Duodenal mucosa (tissue), 2 donors: Measurements from ENCODE around the gene HOXB3.

Source experiments
- H3K27ac ChIP-seq: one replicate; pipeline ENCODE4 v1.7.0; 2013; ENCODE audit warnings: low read depth, low read length
- H3K27me3 ChIP-seq, 2 donors: one replicate each; pipeline ENCODE4 v1.7.0; 2013; ENCODE audit warnings: low read length in 2 of 2, control low read depth in 1 of 2; ENCODE audit not compliant: insufficient read depth in 2 of 2, control insufficient read depth in 1 of 2
- H3K36me3 ChIP-seq, 2 donors: one replicate each; pipeline ENCODE4 v1.7.0; 2013; ENCODE audit warnings: low read length in 2 of 2, control low read depth in 1 of 2; ENCODE audit not compliant: insufficient read depth in 2 of 2, control insufficient read depth in 1 of 2
- H3K4me1 ChIP-seq, 2 donors: one replicate each; pipeline ENCODE4 v1.7.0; 2013; ENCODE audit warnings: low read length in 2 of 2, control low read depth in 1 of 2; ENCODE audit not compliant: insufficient read depth in 2 of 2, control insufficient read depth in 1 of 2
- H3K4me3 ChIP-seq, 2 donors: one replicate each; pipeline ENCODE4 v1.7.0; 2013; ENCODE audit warnings: low read length in 2 of 2, low read depth in 1 of 2
- H3K9ac ChIP-seq, 2 donors: one replicate each; pipeline ENCODE4 v1.7.0; 2013; ENCODE audit warnings: low read length in 2 of 2, low read depth in 1 of 2
- H3K9me3 ChIP-seq, 2 donors: one replicate each; pipeline ENCODE4 v1.7.0; 2013; ENCODE audit warnings: low read length in 2 of 2, control low read depth in 1 of 2; ENCODE audit not compliant: control insufficient read depth in 1 of 2

Gene HOXB3

GRCh38 chr17:48526608-48527546 lies 63.2 kb downstream of the HOXB3 start:
- Histone ChIP-seq H3K4me1 (peaks cover 0 to 5% of the 10 kb centered on the region in 2 donors), H3K36me3 (no peaks in the 10 kb centered on the region), H3K27me3 (peaks cover 14 to 47% of the 10 kb centered on the region in 2 donors), H3K9ac (no peak overlapping the region), H3K9me3 (no peaks in the 10 kb centered on the region), H3K4me3 (no peak overlapping the region), H3K27ac (no peak overlapping the region)

DNA sequence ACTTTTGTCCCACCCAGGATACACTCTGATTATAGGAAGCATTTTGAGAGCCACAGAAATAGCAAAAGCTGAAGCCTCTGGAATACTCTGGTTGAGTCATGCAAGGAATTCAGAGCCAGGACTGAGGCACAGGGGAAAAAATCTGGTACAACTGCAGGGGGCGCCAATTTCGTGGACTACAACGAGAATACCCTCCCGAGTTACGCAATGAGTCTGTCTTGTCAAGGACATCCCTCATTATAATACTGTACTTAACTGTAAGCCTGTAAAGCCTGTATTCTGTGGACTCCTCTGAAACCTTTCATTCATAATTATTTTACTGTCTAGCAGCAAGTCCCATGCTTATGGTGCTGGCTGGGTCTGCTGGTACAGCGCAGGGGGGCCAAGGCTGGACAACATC lies 67.0 kb downstream of the HOXB3 start:
- H3K4me3 ChIP-seq: no peak overlapping the region
- H3K9ac ChIP-seq: no peak overlapping the region
- H3K4me1 ChIP-seq: peaks cover 0 to 6% of the 10 kb centered on the region in 2 donors
- peaks cover 18 to 34% of the 10 kb centered on the region in 2 donors for H3K27me3 ChIP-seq
- H3K36me3 ChIP-seq: no peaks in the 10 kb centered on the region
- H3K9me3 ChIP-seq: no peaks in the 10 kb centered on the region
- no peak overlapping the region for H3K27ac ChIP-seq

DNA sequence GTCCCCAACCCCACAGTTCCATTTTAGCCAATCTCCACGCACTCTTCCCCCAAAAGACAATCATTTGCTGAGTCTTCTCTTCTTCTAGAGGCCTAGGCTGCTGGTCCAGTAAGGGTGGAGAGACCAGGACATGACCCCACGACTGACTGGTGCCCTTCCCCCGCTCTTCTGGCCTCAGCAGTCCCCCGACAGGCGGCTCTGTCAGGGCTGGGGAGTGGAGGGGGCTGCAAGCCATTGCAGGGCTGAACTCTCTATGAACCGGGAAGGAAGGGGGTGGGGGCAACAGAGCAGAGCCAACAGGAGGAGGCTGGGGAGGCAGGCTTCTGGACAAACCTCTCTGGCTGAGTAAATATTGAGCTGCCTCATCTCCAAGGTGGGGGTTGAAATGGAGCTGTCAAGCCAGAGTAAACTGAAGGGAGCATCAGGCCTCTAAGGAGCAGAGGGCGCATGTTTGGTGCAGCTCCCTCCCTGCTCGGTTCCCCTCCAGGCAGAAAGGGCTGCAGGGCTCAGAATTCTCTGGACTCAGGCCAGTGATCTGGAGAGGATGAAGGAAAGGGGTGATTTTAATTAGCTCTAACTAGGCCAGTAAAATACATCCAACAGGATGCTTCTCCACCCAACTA lies 67.9 kb downstream of the HOXB3 start:
- H3K27me3 ChIP-seq: peaks cover 18 to 29% of the 10 kb centered on the region in 2 donors
- H3K4me3 ChIP-seq: no peak overlapping the region
- H3K36me3 ChIP-seq: no peaks in the 10 kb centered on the region
- no peak overlapping the region for H3K27ac ChIP-seq
- H3K9me3 ChIP-seq: no peaks in the 10 kb centered on the region
- H3K4me1 ChIP-seq: peaks cover 0 to 6% of the 10 kb centered on the region in 2 donors
- no peak overlapping the region for H3K9ac ChIP-seq

DNA sequence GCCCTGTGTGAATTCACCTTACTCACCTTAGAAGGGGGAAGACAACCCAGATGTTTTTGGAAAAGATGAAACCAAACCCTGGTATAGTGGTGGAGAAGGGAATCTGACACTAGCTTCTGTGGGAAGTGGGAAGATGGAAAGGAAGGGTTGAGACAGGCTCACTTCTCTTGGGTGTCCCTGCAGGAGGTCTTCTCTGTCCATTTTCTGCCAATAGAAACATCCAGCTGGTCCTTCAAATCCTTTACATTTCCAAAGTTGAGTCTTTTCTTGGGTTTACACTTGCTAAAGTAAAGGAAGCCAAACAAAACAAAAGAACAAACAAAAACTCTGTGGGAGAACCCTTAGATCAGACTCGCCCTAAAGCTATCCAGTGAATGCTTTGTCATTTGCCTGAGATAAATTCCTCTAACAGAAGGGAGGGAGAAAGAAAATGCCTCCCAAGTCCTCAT lies 69.4 kb downstream of the HOXB3 start:
- Histone ChIP-seq H3K9me3 (no peaks in the 10 kb centered on the region), H3K27me3 (peaks cover 8 to 16% of the 10 kb centered on the region in 2 donors), H3K36me3 (no peaks in the 10 kb centered on the region), H3K27ac (no peak overlapping the region), H3K9ac (no peak overlapping the region), H3K4me1 (peaks cover 0 to 6% of the 10 kb centered on the region in 2 donors), H3K4me3 (no peak overlapping the region)

DNA sequence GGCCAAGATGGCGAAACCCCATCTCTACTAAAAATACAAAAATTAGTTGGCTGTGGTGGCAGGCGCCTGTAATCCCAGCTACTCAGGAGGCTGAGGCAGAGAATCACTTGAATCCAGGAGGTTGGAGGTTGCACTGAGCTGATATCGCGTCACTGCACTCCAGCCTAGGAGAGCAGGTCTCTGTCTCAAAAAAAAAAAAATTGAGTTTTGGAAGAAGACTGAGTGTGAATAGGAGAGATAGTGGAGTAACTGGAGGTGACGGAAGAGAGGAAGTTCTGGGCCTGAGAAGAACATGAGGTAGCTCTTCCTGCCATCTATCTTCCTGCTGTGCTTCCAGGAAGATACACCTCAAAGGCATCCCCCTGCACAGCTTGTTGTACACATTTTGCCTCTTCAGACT lies 70.6 kb downstream of the HOXB3 start:
- H3K9me3 ChIP-seq: no peaks in the 10 kb centered on the region
- no peak overlapping the region for H3K4me3 ChIP-seq
- no peaks in the 10 kb centered on the region for H3K36me3 ChIP-seq
- H3K9ac ChIP-seq: no peak overlapping the region
- peaks cover 0 to 6% of the 10 kb centered on the region in 2 donors for H3K4me1 ChIP-seq
- no peak overlapping the region for H3K27ac ChIP-seq
- peaks cover 4 to 16% of the 10 kb centered on the region in 2 donors for H3K27me3 ChIP-seq

- peaks cover 6 to 18% of the 10 kb centered on the region in 2 donors for H3K4me1 ChIP-seq
- no peak overlapping the region for H3K27ac ChIP-seq
- peaks cover 4 to 10% of the 10 kb centered on the region in 2 donors for H3K27me3 ChIP-seq
- H3K36me3 ChIP-seq: no peaks in the 10 kb centered on the region
- H3K9me3 ChIP-seq: no peaks in the 10 kb centered on the region
- H3K4me3 ChIP-seq: no peak overlapping the region
- H3K9ac ChIP-seq: no peak overlapping the region
These were observed 72.6 kb downstream of the HOXB3 start for GRCh38 chr17:48517478-48517877.

- H3K27me3 ChIP-seq: peaks cover 4 to 6% of the 10 kb centered on the region in 2 donors
- peaks cover 6 to 12% of the 10 kb centered on the region in 2 donors for H3K4me1 ChIP-seq
- no peaks in the 10 kb centered on the region for H3K9me3 ChIP-seq
- H3K27ac ChIP-seq: no peak overlapping the region
- H3K4me3 ChIP-seq: no peak overlapping the region
- no peaks in the 10 kb centered on the region for H3K36me3 ChIP-seq
- no peak overlapping the region for H3K9ac ChIP-seq
These were observed 73.8 kb downstream of the HOXB3 start for GRCh38 chr17:48515925-48516900.

DNA sequence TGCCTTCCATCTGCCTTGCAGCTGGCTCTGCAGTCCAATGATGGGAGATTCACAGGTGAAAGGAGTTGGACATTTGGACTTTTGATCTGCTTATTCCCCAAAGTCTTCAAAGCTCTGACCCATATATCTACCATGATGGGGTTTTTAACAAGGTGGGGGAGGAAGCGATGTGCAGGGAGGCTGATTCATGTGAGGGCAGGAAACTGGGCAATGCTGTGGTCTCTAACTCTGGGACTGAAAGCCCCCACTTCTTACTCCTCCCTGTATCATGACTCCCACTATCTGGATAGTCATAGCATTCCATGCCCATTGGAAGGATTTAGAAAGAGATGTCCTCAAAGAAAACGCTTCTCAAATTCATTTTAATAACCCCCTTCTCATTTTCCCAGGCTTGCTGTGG lies 75.6 kb downstream of the HOXB3 start:
- H3K4me1 ChIP-seq: peaks cover 6 to 12% of the 10 kb centered on the region in 2 donors
- no peaks in the 10 kb centered on the region for H3K36me3 ChIP-seq
- no peak overlapping the region for H3K9ac ChIP-seq
- no peak overlapping the region for H3K27ac ChIP-seq
- peaks cover 0 to 6% of the 10 kb centered on the region in 2 donors for H3K27me3 ChIP-seq
- H3K4me3 ChIP-seq: no peak overlapping the region
- H3K9me3 ChIP-seq: no peaks in the 10 kb centered on the region

- Histone ChIP-seq H3K4me3 (no peak overlapping the region), H3K9me3 (no peaks in the 10 kb centered on the region), H3K4me1 (peaks cover 6 to 12% of the 10 kb centered on the region in 2 donors), H3K27ac (no peak overlapping the region), H3K9ac (no peak overlapping the region), H3K27me3 (peaks cover 0 to 6% of the 10 kb centered on the region in 2 donors), H3K36me3 (no peaks in the 10 kb centered on the region)
These were observed 76.2 kb downstream of the HOXB3 start for GRCh38 chr17:48513666-48514455.
